Fibroblast of mammary gland (primary cell): ENCODE measurements around the gene SLC9A5.
A peak's percentile ranks its signal among the peaks of the same experiment; 100 is the strongest.

Experiments
- DNase-seq: peaks from one replicate; pipeline ENCODE4 v3.0.0-alpha.2; 2010; ENCODE audit warnings: low read depth
- H3K4me3 ChIP-seq: 2 replicates; pipeline ENCODE4 v1.5.1; 2011; ENCODE audit warnings: low read depth, mild to moderate bottlenecking, low read length, moderate library complexity; ENCODE audit not compliant: control insufficient read depth
- TF ChIP-seq, protein P1 (sequence below): conservative IDR thresholded peaks from 2 replicates; pipeline ENCODE4 v1.5.1; 2011; ENCODE audit warnings: low read depth, low read length, inconsistent platforms; ENCODE audit not compliant: control insufficient read depth, insufficient read depth

The SLC9A5 gene

DNA sequence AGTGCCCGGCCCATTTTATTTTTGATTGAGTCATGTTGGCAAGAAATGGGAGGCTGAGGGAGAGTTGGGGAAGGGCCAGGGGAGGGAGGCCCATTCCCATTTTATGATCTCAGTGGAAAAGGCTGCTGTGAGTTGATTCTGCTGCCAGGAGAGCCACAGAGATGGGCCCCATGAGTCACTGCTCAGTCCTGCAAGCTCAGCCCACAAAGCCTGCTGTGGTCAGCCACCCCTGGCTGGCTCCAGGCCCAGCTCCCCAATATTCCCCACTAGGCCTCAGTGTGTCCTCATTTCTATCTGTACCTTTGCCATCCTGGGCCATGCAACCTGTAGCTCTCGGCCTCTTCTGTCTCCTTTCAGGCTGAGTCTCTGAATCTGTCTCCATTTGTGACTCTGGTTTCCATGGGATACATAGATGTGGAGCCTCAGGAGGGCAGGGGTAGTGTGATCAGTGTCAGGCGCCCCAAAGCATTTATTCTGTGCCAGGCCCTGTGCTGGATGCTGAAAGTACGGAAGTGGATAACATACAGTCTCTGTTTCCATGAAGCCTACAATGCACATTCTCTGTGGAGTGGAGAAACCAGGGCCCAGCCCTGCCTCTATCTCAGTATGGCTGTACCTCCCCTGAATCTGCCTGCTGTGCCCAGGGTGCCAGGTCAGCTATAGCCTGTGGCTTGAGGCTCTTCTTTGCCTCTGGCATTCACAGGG lies 28.7 kb downstream of the SLC9A5 start:
- DNase-seq, result peak; percentile 99
- H3K4me3 ChIP-seq, result peak overlapping the region; percentile 78
- TF ChIP-seq, protein P1, sequence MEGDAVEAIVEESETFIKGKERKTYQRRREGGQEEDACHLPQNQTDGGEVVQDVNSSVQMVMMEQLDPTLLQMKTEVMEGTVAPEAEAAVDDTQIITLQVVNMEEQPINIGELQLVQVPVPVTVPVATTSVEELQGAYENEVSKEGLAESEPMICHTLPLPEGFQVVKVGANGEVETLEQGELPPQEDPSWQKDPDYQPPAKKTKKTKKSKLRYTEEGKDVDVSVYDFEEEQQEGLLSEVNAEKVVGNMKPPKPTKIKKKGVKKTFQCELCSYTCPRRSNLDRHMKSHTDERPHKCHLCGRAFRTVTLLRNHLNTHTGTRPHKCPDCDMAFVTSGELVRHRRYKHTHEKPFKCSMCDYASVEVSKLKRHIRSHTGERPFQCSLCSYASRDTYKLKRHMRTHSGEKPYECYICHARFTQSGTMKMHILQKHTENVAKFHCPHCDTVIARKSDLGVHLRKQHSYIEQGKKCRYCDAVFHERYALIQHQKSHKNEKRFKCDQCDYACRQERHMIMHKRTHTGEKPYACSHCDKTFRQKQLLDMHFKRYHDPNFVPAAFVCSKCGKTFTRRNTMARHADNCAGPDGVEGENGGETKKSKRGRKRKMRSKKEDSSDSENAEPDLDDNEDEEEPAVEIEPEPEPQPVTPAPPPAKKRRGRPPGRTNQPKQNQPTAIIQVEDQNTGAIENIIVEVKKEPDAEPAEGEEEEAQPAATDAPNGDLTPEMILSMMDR, result no peak

DNA sequence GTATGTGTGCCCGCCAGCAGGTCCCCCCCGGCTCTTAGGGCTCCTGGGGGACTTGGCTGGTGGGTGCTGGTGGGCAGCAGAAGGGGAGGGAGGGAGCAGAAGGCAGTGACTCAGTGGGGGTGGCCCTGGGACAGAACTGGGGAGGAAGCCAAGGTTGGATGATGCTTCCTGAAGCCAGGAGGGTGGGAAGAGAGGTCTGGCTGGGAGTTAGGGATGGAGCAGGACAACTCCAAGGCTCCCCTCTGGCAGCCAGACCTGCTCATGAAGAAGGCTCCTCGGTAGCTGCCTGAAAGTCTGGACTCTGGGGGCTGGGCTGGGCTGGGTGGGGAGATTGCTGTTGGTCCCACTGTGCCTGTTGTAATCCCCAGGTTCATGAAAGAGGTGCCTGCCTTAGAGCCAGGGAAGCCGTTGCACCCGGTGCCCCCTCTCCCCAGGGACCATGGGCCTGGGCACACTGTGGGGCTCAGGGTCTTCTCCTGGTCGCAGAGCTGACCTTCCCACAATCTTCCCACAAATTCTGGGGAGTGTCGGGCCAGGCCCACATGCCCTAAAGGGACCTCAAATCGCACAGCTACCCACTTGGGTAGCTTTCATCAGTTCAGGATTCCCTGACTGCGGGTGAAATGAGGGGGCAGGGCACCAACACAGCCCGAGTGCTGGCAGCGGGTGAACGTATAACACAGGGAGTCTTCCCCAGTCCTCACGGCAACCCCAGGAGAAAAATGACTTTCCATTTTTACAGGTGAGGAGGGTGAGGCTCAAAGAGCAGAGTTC lies 29.4 kb downstream of the SLC9A5 start:
- H3K4me3 ChIP-seq, result peak overlapping the region; percentile 78
- TF ChIP-seq, protein P1, result no peak
- peak; percentile 94 for DNase-seq

DNA sequence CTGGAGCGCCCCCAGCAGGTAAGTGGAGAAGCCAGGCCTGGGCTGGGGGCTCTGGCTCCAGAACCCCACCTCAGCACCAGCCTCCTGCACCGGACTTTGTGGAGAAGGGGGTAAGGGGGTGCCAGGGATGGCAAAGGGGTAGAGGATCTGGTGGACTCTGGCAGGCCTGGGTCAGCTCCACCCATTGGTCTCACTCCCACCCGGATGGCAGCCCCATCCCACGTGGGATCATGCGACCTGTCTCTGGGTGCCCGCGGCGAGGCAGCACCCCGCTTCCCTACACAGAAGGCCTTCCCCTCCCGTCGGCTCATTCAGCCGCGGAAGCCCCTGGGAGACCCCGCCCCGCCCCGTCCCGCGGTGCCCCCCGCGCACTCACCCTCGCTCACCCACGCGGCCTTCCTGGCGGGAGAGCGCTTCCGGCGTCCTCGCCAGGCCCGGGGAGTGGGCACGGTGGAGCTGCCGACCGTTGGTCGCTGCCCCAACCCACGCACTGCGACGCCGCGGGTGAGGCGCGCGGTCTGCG lies 30.1 kb downstream of the SLC9A5 start:
- DNase-seq, result peak; percentile 25
- TF ChIP-seq, protein P1, result peak; percentile 28
- H3K4me3 ChIP-seq, result peak overlapping the region; percentile 78

DNA sequence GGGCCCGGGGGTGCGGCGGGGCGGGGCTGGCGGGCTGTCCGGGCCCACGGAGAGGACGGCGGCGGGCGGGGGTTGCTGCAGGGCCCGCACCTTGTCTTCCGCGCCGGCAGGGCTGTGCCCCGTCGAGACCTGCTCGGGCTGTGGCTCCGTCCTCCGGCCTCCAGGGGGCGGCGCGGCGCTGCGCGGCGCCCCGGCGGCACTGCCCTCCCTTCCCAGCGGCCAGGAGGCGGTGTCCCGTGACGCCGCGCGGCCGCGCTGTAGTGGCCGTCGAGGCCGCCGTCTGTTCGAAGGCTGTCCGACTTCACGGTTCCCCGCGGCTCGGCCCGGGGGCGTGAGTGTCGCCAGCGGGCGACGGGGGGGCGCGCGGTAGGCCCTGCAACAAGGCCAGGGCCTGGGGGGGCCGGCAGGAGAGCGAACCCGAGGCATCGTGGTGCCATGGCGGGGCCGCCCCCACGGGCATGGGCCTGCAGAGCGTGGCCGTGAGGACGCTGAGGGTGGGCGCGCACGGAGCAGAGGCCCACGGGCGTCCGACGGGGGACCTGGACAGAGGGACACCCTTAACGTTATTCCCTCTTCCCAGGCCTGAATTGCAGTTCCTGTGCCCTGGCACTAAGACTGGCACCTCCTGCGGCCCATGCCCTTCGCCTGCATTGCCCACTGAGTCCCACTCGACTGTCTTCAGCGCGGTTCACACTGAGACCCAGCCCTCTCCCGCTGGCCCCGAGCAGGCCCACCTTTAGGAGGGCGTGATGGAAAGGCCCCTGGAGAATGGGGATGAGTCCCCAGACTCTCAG lies 30.7 kb downstream of the SLC9A5 start, which contains the start of gene PLEKHG4:
PLEKHG4 (plus strand) TSS at position 237 of the 794 bp plus-strand sequence; CDS start at position 750, 513 bp downstream.
- peak; percentile 74 for DNase-seq
- TF ChIP-seq, protein P1, result peak; percentile 32
- peak within 1 kb of the TSS; percentile 78 for H3K4me3 ChIP-seq

DNA sequence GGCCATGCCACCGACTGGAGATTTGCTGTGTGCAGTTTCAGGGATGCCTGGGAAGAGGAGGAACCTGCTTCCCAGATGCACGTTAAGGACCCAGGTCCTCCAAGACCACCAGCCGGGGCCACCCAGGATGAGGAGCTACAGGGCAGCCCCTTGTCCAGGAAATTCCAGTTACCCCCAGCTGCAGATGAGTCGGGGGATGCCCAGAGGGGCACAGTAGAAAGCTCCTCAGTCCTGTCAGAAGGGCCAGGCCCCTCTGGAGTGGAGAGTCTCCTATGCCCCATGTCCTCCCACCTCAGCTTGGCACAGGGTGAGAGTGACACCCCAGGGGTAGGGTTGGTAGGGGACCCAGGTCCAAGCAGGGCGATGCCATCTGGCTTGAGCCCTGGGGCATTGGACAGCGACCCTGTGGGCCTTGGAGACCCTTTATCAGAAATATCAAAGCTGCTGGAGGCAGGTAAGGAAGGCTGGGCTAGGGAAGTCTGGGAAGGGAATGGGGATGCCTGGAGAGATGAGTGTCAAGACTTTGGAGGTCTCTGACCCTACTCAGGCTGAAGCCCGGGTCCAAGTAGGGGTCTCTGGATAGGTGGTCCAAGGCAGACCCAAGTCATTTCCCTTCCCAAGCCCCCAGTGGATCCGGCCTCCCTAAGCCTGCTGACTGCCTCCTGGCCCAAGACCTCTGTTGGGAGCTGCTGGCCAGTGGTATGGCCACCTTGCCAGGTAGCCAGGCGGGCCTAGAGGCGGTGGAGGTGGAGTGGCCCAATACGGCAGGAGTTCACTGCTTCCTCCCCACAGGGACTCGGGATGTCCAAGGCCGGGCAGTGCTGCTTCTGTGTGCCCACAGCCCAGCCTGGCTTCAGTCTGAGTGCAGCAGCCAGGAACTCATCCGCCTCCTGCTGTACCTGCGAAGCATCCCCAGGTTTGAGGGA lies 31.6 kb downstream of the SLC9A5 start:
- no peak for DNase-seq
- peak overlapping the region; percentile 13 for H3K4me3 ChIP-seq
- TF ChIP-seq, protein P1, result no peak
